ENCODE measurements around the gene AKAP6. TPM values are rescaled to one million over a fixed set of nuclear protein-coding genes. Genes with fewer than 3 reads are reported as not detected.

The AKAP6 gene
- total and polyA plus RNA-seq, 2 experiments from 2014 or later, result 0.38 to 0.42 TPM

- Mint-ChIP-seq H3K4me1 (peaks cover 24% of the 10 kb centered on the region), H3K27me3 (ENCODE audit: insufficient read depth, low read depth, poor library complexity) (no peaks in the 10 kb centered on the region), H3K27ac (no peak overlapping the region), H3K36me3 (ENCODE audit: low read depth) (0 out of 3 replicates have a peak, but pooled peaks cover 5% of the 10 kb centered on the region), H3K4me3 (no peak overlapping the region), H3K9me3 (peaks cover 3% of the 10 kb centered on the region; the same call in 2 of the 3 replicates)
- no peaks in the 10 kb centered on the region; the same call in 1 of the 2 replicates for H3K4me1 ChIP-seq (ENCODE audit: insufficient read depth)
- H3K9me2 ChIP-seq (ENCODE audit: insufficient read depth), result no peaks in the 10 kb centered on the region
- no peak overlapping the region for H3K4me3 ChIP-seq
- no peak overlapping the region for H3K4me2 ChIP-seq
- H4K20me1 ChIP-seq (replicated peaks; ENCODE audit: insufficient read depth), result no peaks in the 10 kb centered on the region
- ATAC-seq (no peak), DNase-seq (ENCODE audit: low spot score) (no peak)
- no peaks in the 10 kb centered on the region for H3K79me2 ChIP-seq (replicated peaks; ENCODE audit: insufficient read depth)
- no peak overlapping the region for H2AFZ ChIP-seq
- H3K27ac ChIP-seq (ENCODE audit: low read depth), result no peak overlapping the region; the same call in 1 of the 2 replicates
- no peaks in the 10 kb centered on the region for H3K36me3 ChIP-seq (ENCODE audit: insufficient read depth)
- no peaks in the 10 kb centered on the region for H3K27me3 ChIP-seq (ENCODE audit: insufficient read depth)
- no peaks in the 10 kb centered on the region for H3F3A ChIP-seq (replicated peaks; ENCODE audit: low read depth)
- TF ChIP-seq REST (IDR thresholded peaks at IDR 0.05; ENCODE audit: unreplicated experiment), result no peak
- no peak for TF ChIP-seq CTCF (conservative IDR thresholded peaks at IDR 0.05; ENCODE audit: low read depth in 2 of 2)
- TF ChIP-seq ZNF114 (CRISPR knock-in tag; IDR thresholded peaks at IDR 0.05), result no peak
- TF ChIP-seq EZH2 (IDR thresholded peaks at IDR 0.05; ENCODE audit: low read depth, unreplicated experiment), result no peak
- TF ChIP-seq JUNB (IDR thresholded peaks at IDR 0.05; ENCODE audit: unreplicated experiment), result no peak
- no peak for TF ChIP-seq POLR2AphosphoS5 (IDR thresholded peaks at IDR 0.05; ENCODE audit: low read depth)
- TF ChIP-seq, protein P1, sequence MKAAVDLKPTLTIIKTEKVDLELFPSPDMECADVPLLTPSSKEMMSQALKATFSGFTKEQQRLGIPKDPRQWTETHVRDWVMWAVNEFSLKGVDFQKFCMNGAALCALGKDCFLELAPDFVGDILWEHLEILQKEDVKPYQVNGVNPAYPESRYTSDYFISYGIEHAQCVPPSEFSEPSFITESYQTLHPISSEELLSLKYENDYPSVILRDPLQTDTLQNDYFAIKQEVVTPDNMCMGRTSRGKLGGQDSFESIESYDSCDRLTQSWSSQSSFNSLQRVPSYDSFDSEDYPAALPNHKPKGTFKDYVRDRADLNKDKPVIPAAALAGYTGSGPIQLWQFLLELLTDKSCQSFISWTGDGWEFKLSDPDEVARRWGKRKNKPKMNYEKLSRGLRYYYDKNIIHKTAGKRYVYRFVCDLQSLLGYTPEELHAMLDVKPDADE (IDR thresholded peaks at IDR 0.05), result no peak
- no peak for TF ChIP-seq CREB1 (CRISPR knock-in tag; IDR thresholded peaks at IDR 0.05; ENCODE audit: low read depth)
- no peak for TF ChIP-seq EZH2phosphoT487 (IDR thresholded peaks at IDR 0.05; ENCODE audit: unreplicated experiment)
- TF ChIP-seq ZNF331 (CRISPR knock-in tag; IDR thresholded peaks at IDR 0.05; ENCODE audit: low read depth), result no peak
- no peak for TF ChIP-seq ZNF462 (CRISPR knock-in tag; IDR thresholded peaks at IDR 0.05)
- no peak for TF ChIP-seq STAT1 (IDR thresholded peaks at IDR 0.05; ENCODE audit: unreplicated experiment)
- no peak for TF ChIP-seq NANOG (IDR thresholded peaks at IDR 0.05; ENCODE audit: borderline replicate concordance)
These were observed 139.9 kb downstream of the AKAP6 start for GRCh38 chr14:32468955-32469354.

Measured in GM23338 (cell line).